Body of pancreas (tissue), 4 donors: ENCODE data around the gene DHDH.

Experiments used
- POLR2A ChIP-seq, 3 donors: fragments of 450-650 bp; IDR thresholded peaks; one replicate each; pipeline ENCODE4 v1.6.1; 2016; ENCODE audit warnings: antibody characterized with exemption in 3 of 3, mild to moderate bottlenecking in 2 of 3
- TF ChIP-seq, protein P1 (sequence below), 7 experiments: fragments of 450-650 bp in 4 of 7; fragments of 200-600 bp in 3 of 7; sonication (generic) in 3 of 7; IDR thresholded peaks; one replicate each; pipeline ENCODE4 v1.5.1; 2016 to 2019; ENCODE audit warnings: antibody characterized with exemption in 7 of 7

- TF ChIP-seq, protein P1, sequence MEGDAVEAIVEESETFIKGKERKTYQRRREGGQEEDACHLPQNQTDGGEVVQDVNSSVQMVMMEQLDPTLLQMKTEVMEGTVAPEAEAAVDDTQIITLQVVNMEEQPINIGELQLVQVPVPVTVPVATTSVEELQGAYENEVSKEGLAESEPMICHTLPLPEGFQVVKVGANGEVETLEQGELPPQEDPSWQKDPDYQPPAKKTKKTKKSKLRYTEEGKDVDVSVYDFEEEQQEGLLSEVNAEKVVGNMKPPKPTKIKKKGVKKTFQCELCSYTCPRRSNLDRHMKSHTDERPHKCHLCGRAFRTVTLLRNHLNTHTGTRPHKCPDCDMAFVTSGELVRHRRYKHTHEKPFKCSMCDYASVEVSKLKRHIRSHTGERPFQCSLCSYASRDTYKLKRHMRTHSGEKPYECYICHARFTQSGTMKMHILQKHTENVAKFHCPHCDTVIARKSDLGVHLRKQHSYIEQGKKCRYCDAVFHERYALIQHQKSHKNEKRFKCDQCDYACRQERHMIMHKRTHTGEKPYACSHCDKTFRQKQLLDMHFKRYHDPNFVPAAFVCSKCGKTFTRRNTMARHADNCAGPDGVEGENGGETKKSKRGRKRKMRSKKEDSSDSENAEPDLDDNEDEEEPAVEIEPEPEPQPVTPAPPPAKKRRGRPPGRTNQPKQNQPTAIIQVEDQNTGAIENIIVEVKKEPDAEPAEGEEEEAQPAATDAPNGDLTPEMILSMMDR (IDR thresholded peaks at IDR 0.05): peak in 5 of 7 experiments; percentile 5 to 53 (median 42)
- peak in 2 of 3 donors; percentile 65 to 67 for TF ChIP-seq POLR2A (IDR thresholded peaks at IDR 0.05)
Observed at GRCh38 chr19:48899781-48900476, 33.6 kb upstream of the DHDH start, which contains the start of gene NUCB1.
